GM21737 (cell line): Measurements from ENCODE around the gene PDE9A.

Experiments
- ATAC-seq: cut with Tn5 transposase; IDR thresholded peaks from one replicate; pipeline ENCODE4 v1.9.1; 2021; ENCODE audit warnings: mild to moderate bottlenecking, moderate library complexity; ENCODE audit not compliant: unreplicated experiment

PDE9A gene

DNA sequence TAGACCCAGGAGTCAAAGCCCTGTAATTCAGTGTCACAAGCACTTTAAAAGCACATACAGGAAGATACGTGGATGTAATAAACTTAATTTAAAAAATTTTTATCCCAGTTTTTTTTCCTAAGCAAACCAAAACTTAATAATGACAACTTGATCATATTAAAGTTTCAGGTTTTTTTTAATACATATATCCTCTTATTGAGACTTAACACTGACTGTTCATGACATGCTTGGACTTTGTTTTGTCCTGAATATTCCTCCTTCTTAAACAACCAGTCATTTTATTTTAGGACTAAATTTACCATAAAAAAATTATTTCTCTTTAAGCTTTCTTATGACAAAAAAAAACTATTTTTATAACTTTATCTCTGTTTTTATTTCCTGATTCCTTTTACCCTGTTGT lies 161.8 kb downstream of the PDE9A start:
- no peak for ATAC-seq

DNA sequence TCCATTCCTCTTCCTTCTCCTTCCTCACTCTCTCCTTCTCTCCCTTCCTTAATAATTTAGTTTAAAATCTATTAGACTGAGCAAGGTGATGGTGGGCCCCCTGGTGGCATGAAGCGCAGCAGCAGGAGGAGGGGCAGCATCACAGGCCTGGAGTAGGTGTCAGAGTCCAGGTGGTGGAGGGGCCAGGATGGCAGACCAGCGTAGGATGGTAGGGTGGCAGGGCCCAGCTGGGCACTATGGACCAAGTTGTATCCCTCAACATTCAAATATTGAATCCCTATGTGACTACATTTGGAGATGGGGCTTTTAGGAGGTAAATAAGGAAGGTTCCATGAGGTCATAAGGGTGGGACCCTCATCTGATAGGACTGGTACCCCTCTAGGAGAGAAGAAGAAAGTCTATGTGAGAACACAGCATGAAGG lies 164.9 kb downstream of the PDE9A start:
- ATAC-seq: no peak

DNA sequence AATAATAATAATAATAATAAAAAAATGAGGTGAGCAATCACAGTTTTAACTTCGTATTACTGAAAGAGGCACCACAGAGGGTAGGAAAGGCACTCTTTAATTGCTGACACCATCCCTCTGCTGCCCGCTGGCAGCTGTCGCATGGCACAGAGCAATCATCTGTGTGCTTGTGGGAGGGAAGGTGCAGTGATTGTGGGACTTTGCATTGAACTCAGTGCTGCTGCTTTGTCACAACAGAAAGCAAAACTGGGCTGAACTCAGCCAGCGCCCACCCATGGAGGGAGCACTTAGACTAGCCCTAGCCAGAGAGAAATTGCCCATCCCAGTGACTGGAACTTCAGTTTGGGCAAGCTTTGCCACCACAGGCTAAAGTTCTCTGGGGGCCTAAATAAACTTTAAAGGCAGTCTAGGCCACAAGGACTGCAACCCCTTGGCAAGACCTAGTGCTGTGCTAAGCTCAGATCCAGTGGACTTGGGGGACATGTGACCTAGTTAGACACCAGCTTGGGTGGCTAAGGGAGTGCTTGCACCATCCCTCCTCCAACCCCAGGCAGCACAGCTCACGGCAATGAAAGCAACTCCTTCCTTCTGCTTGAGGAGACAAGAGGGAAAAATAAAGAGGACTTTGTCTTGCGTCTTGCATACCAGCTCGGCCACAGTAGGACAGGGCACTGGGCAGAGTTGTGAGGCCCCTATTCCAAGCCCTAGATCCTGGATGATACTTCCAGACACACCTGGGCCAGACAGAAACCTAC lies 166.6 kb downstream of the PDE9A start:
- no peak for ATAC-seq

DNA sequence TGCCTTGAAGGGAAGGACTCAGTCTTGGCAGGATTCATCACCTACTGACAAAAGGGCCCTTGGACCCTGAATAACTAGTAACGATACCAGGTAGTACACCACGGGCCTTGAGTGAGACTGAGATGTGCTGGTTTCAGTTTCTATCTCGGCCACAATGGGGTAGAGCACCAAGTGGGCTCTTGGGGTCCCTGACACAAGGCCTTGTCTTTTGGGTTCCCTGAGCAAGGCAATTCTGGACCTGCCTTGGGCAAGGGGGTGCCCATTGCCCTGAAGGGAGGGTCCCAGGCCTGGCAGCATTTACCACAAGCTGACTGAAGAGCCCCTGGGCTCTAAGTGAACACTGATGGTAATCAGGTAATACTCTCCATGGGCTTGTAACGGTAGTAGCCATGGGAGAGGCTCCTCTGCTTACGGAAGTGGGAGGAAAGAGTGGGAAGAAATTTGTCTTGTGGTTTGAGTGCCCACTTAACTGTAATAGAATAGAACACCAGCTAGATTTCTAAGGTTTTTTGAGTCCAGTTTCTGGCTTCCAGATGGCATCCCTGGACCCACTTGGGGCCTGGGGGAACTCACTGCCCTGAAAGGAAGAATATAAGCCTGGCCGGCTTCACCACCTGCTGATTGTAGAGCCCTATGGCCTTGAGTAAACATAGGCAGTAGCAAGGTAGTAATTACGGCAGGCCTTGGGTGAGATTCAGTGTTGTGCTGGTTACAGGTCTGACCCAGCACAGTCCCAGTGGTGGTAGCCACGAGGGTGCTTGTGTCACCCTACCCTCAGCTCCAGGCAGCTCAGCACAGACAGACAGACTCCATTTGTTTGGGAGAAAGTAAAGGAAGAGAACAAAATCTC lies 167.4 kb downstream of the PDE9A start:
- no peak for ATAC-seq
